Panc1 (cell line): ENCODE measurements around the gene CMTM6. TPM values are rescaled to one million over a fixed set of nuclear protein-coding genes. Genes with fewer than 3 reads are reported as not detected.
"Not testable (repeated sequence)": the region's sequence is repeated elsewhere in the genome, so short reads cannot be mapped to it uniquely, and the experiment has no call there.

ENCODE experiments used
- ATAC-seq: fragments of 200-7000 bp; cut with Tn5 transposase; 2 replicates; pipeline ENCODE4 v1.9.1; 2020; ENCODE audit warnings: mild to moderate bottlenecking, moderate library complexity
- BruUV-seq: library from RNA; stranded (reverse); fragments of 400-500 nt; replicated peaks from 2 replicates; lab custom pipeline; 2021; lab: Mats Ljungman, UMichigan
- CTCF ChIA-PET: fragments of 300-600 bp; sonication (Branson Sonifier 250); formaldehyde crosslinking; loops from one replicate; lab custom pipeline; 2022; ENCODE audit warnings: antibody characterized with exemption; lab: Charles Lee
- POLR2A ChIA-PET: fragments of 300-600 bp; sonication (Branson Sonifier 250); formaldehyde crosslinking; loops from one replicate; lab custom pipeline; 2022; ENCODE audit warnings: antibody characterized with exemption; lab: Charles Lee
- DNase-seq: peaks from one replicate; pipeline ENCODE4 v3.0.0-alpha.2; 2010; ENCODE audit warnings: low read depth, low spot score
- H3K27ac ChIP-seq: 2 replicates; pipeline ENCODE4 v1.5.1; 2011; ENCODE audit warnings: mild to moderate bottlenecking, low read length, inconsistent platforms
- H3K27me3 ChIP-seq: fragments of 200-500 bp; sonication (Bioruptor generic); 2 replicates; pipeline ENCODE4 v1.6.0; 2014; ENCODE audit warnings: low read length, inconsistent platforms; ENCODE audit not compliant: control insufficient read depth, insufficient read depth
- H3K36me3 ChIP-seq: fragments of 200-500 bp; sonication (Bioruptor generic); 2 replicates; pipeline ENCODE4 v1.5.1; 2014; ENCODE audit warnings: inconsistent platforms, mild to moderate bottlenecking, low read length, moderate library complexity; ENCODE audit not compliant: control insufficient read depth, insufficient read depth
- H3K4me1 ChIP-seq: 2 replicates; pipeline ENCODE4 v1.5.1; 2011; ENCODE audit warnings: inconsistent platforms, mild to moderate bottlenecking, low read length, moderate library complexity; ENCODE audit not compliant: control insufficient read depth, insufficient read depth
- H3K4me3 ChIP-seq, 2 experiments: 2 replicates each; pipeline ENCODE4 v1.5.1; 2011 to 2012; ENCODE audit warnings: low read depth in 2 of 2, low read length in 2 of 2, mild to moderate bottlenecking in 2 of 2, inconsistent platforms in 1 of 2, moderate library complexity in 1 of 2
- H3K9me3 ChIP-seq: fragments of 200-500 bp; sonication (Bioruptor generic); 2 replicates; pipeline ENCODE4 v1.5.1; 2014; ENCODE audit warnings: low read depth, mild to moderate bottlenecking, inconsistent platforms, low read length, moderate library complexity; ENCODE audit not compliant: control insufficient read depth, insufficient read depth
- CTCF ChIP-seq: fragments of 450-650 bp; IDR thresholded peaks from 2 replicates; pipeline ENCODE4 v1.5.1; 2017; ENCODE audit warnings: mild to moderate bottlenecking
- POLR2AphosphoS5 ChIP-seq: IDR thresholded peaks from 2 replicates; pipeline ENCODE4 v1.6.1; 2012; ENCODE audit warnings: mild to moderate bottlenecking, low read depth, low read length, moderate library complexity
- REST ChIP-seq, 2 experiments: IDR thresholded peaks; 2 replicates each; pipeline ENCODE4 v1.6.1; 2011 to 2012; ENCODE audit warnings: low read depth in 2 of 2, control low read depth in 1 of 2, low read length in 1 of 2, mild to moderate bottlenecking in 1 of 2, moderate library complexity in 1 of 2; ENCODE audit not compliant: insufficient read depth in 1 of 2
- SIN3A ChIP-seq: IDR thresholded peaks from 2 replicates; pipeline ENCODE4 v1.6.1; 2012; ENCODE audit warnings: low read depth, mild to moderate bottlenecking, low read length, moderate library complexity, borderline replicate concordance; ENCODE audit not compliant: insufficient read depth
- in situ Hi-C: cut with HindIII; loops from 2 replicates; pipeline ENCODE4 v1.10.0; 2016; ENCODE audit warnings: low sequenced_read_pairs, low pct_unique_long_range_greater_than_20kb
- intact Hi-C: fragments of 100-400 bp; cut with micrococcal nuclease; formaldehyde crosslinking; loops from one replicate; pipeline ENCODE4 v1.10.0; 2022; ENCODE audit not compliant: unreplicated experiment
- total RNA-seq: library from RNA; stranded (reverse); gene quantifications from one replicate; pipeline ENCODE4 v1.2.1, GENCODE V29; 2021; ENCODE audit not compliant: unreplicated experiment

The CMTM6 gene
- total RNA-seq, 1 experiment from 2014 or later: 56.4 TPM

DNA sequence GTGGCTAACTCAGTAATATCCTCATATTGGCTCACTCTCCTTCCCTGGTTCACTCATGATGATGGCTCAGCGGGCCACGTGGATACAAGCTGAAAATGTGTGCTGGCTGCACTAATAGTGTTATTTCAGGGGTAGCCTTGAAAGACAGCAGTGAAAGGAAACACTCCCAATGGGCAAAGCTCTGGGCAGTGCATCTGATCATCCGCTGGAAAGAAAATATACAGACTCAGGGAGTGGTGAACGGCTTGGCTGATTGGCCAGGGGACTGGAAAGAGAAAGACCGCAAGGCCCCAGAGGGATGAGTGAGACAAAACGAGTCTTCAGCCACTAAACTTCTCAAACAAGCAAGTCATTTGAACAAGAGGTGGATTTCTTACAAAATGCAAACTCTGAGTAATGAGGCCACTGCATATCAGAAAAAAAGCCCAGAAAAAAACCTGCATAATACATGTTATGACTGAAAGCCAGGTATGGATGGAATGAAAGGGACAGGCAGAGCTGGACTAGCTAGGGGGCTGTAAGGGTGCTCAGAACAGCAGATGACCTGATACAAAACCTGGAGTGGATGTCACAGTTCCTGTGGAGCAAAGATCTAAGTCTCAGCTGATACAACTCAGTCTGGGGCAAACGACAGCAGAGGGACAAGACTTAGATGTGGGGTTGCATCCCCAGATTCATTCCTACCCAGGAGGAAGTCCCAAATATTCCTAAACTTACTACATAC, 33.3 kb downstream of the CMTM6 start:
- Histone ChIP-seq H3K27me3 (no peaks in the 10 kb centered on the region), H3K27ac (peak overlapping the region; percentile 78), H3K4me3 (peak overlapping the region in 1 of 2 experiments; percentile 17; a peak in 1 of 4 replicates), H3K36me3 (no peaks in the 10 kb centered on the region), H3K9me3 (no peaks in the 10 kb centered on the region), H3K4me1 (peaks cover 22% of the 10 kb centered on the region)
- no peak for TF ChIP-seq POLR2AphosphoS5
- no peak for TF ChIP-seq REST (IDR thresholded peaks at IDR 0.05; ENCODE audit: insufficient read depth in 1 of 2, low read depth in 2 of 2, low read length in 1 of 2)
- TF ChIP-seq CTCF: no peak
- TF ChIP-seq SIN3A: no peak
- no TSS peak for BruUV-seq
- ChIA-PET CTCF (no interaction called here), POLR2A (no interaction called here)
- ATAC-seq (peak; percentile 62), DNase-seq (no peak)
- in situ Hi-C loops (no loop called here), intact Hi-C loops (loop anchor here (5.0 kb wide), 2 partner anchors 52 to 292 kb away; no protein-coding TSS in a partner anchor)

DNA sequence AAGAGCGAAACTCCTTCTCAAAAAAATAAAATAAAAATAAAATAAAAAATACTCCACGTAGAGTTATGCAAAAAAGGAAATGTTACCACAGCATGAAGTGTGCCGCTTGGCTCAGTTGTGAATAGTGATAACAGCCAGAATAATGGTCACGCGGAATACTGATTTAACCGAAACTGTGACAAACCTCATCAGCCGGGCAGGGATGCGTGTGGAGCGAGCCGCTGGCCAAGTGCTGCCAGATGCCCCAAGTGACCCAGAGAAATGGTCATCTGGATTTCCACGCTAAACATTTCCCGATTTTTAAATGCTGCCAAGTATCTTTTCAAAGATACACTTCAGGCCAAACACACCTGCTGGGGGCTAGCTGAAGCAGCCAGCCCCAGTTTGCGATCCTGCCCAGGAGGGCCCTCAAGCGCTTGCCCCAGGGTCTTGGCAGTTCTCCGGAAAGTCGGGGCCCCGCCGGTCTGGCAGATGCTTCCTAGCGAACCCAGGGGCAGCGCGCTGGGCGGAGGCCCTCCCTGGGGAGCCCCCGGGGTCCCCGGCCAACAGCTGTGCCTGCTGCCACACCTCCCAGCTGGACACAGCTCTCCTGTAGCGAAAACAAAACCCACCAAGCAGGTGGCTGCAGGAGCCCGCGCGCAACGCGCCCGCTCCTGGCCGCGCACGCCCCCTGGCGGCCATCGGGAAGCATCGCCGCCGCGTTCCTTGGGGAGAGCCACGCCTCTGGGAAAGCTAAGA, 35.1 kb downstream of the CMTM6 start:
- no peak overlapping the region for H3K27ac ChIP-seq
- peak; percentile 84 for ATAC-seq
- no peaks in the 10 kb centered on the region for H3K27me3 ChIP-seq
- in situ Hi-C loops: no loop called here
- BruUV-seq: no TSS peak
- H3K9me3 ChIP-seq: no peaks in the 10 kb centered on the region
- DNase-seq: peak; percentile 36
- H3K4me3 ChIP-seq: peak overlapping the region in 1 of 2 experiments; percentile 23; a peak in 1 of 4 replicates
- H3K4me1 ChIP-seq: peaks cover 22% of the 10 kb centered on the region
- no peaks in the 10 kb centered on the region for H3K36me3 ChIP-seq
- ChIA-PET CTCF (interaction anchor here (0.5 to 1.0 kb wide), 6 partner anchors 25 to 188 kb away, joined by 3 to 8 read pairs (median 5); no protein-coding TSS in a partner anchor), POLR2A (no interaction called here)
- TF ChIP-seq CTCF: peak; percentile 97
- TF ChIP-seq POLR2AphosphoS5: no peak
- intact Hi-C loops: loop anchor here (5.0 kb wide), 2 partner anchors 50 to 290 kb away; no protein-coding TSS in a partner anchor

GRCh38 chr3:32466808-32467207, 35.8 kb downstream of the CMTM6 start:
- DNase-seq, H3K9me3 ChIP-seq, ATAC-seq, H3K27me3 ChIP-seq, in situ Hi-C loops, H3K27ac ChIP-seq, POLR2A ChIA-PET, H3K4me3 ChIP-seq, BruUV-seq, CTCF ChIA-PET, H3K36me3 ChIP-seq: not testable (repeated sequence)
- intact Hi-C loops: loop anchor here (5.0 kb wide), 2 partner anchors 50 to 290 kb away; no protein-coding TSS in a partner anchor
- H3K4me1 ChIP-seq: peaks cover 22% of the 10 kb centered on the region

GRCh38 chr3:32464726-32465125, 37.9 kb downstream of the CMTM6 start:
- BruUV-seq, H3K27ac ChIP-seq, H3K36me3 ChIP-seq, POLR2A ChIA-PET, H3K27me3 ChIP-seq, H3K4me3 ChIP-seq, in situ Hi-C loops, CTCF ChIA-PET, ATAC-seq, DNase-seq, H3K9me3 ChIP-seq: not testable (repeated sequence)
- H3K4me1 ChIP-seq: peaks cover 22% of the 10 kb centered on the region
- intact Hi-C loops: loop anchor here (5.0 kb wide), 2 partner anchors 47 to 287 kb away; no protein-coding TSS in a partner anchor
